Bronchial epithelial cell (primary cell): Measurements from ENCODE around the gene CDK5. TPM values are rescaled to one million over a fixed set of nuclear protein-coding genes. Genes with fewer than 3 reads are reported as not detected.

Source experiments
- DNase-seq: peaks from one replicate; pipeline ENCODE4 v3.0.0-alpha.2; 2010; ENCODE audit warnings: low read depth
- FAIRE-seq: peaks from 2 replicates; lab custom pipeline; 2011; peaks lifted over from hg19 to GRCh38; lab: Jason Lieb, UNC
- H3K27me3 ChIP-seq: 2 replicates; pipeline ENCODE4 v1.5.1; 2011; ENCODE audit warnings: low read length; ENCODE audit not compliant: control insufficient read depth, insufficient read depth
- H3K36me3 ChIP-seq: 2 replicates; pipeline ENCODE4 v1.5.1; 2011; ENCODE audit warnings: low read length; ENCODE audit not compliant: control insufficient read depth, insufficient read depth
- H3K4me3 ChIP-seq: 2 replicates; pipeline ENCODE4 v1.5.1; 2011; ENCODE audit warnings: mild to moderate bottlenecking, low read depth, low read length, control low read depth
- total RNA-seq: library from RNA; depleted of rRNA; stranded (reverse); fragments of >200 nt; gene quantifications from 2 replicates; pipeline ENCODE4 v1.2.1, GENCODE V29; 2014
- TF ChIP-seq, protein P1 (sequence below): IDR thresholded peaks from 2 replicates; pipeline ENCODE4 v1.5.1; 2011; ENCODE audit warnings: mild to moderate bottlenecking, moderate library complexity, low read length, control low read depth, inconsistent platforms; ENCODE audit not compliant: insufficient read depth, severe bottlenecking

CDK5 gene
- total RNA-seq, 1 donor from 2014 or later, result 12.4 TPM

DNA sequence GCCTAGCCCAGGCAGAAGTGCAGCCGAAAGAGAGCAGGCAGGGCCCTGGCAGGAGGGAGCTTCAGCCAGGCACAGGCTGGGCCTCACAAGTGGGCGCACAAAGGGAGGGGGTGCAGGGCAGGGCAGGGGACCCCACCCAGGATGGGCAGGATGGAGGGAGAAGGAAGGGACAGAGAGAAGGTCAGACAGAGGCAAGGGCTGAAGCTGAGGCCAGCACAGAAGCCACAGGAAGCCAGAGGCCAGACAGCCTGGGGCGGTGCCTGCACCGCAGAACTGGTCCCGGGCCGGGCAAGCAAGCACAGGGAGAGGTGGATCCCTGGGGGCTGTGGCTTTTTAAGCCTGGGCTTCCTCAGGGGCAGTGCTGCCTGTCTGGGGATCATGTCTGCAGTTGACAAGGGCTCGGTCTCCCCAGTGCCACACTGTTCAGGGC lies 50.2 kb downstream of the CDK5 start:
- FAIRE-seq, result no peak
- TF ChIP-seq, protein P1, sequence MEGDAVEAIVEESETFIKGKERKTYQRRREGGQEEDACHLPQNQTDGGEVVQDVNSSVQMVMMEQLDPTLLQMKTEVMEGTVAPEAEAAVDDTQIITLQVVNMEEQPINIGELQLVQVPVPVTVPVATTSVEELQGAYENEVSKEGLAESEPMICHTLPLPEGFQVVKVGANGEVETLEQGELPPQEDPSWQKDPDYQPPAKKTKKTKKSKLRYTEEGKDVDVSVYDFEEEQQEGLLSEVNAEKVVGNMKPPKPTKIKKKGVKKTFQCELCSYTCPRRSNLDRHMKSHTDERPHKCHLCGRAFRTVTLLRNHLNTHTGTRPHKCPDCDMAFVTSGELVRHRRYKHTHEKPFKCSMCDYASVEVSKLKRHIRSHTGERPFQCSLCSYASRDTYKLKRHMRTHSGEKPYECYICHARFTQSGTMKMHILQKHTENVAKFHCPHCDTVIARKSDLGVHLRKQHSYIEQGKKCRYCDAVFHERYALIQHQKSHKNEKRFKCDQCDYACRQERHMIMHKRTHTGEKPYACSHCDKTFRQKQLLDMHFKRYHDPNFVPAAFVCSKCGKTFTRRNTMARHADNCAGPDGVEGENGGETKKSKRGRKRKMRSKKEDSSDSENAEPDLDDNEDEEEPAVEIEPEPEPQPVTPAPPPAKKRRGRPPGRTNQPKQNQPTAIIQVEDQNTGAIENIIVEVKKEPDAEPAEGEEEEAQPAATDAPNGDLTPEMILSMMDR, result no peak

DNA sequence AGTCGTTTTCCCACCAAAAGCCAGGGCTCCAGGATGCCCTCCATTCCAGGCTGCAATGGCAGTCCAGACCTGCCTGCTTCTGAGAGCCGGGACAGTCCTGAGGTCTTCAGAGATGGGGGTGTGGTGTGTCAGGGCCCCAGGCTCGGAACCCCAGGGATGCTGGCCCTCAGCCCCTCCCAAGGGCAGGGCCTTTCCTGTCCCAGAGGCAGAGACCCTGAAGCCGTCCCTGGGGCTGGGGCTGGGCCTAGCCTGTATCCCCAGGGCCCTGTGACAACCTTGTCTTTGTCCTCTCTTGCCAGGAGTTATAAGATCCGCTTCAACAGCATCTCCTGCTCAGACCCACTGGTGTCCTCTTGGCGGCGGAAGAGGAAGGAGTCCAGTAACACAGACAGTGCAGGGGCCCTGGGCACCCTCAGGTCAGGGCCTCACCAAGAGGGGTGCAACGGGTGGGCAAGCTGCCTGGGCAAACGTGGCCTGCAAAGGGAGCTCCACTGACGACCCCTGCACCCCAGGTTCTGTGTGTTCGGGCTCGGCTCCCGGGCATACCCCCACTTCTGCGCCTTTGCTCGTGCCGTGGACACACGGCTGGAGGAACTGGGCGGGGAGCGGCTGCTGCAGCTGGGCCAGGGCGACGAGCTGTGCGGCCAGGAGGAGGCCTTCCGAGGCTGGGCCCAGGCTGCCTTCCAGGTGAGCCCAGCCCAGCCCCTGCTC lies 51.0 kb downstream of the CDK5 start:
- DNase-seq (no peak), FAIRE-seq (no peak)
- TF ChIP-seq, protein P1, result no peak
- Histone ChIP-seq H3K4me3 (no peak overlapping the region), H3K27me3 (no peaks in the 10 kb centered on the region), H3K36me3 (no peaks in the 10 kb centered on the region)

More for the DNA sequence above, 50.2 kb downstream of the CDK5 start:
- no peaks in the 10 kb centered on the region for H3K36me3 ChIP-seq
- no peak overlapping the region for H3K4me3 ChIP-seq
- DNase-seq, result no peak
- no peaks in the 10 kb centered on the region for H3K27me3 ChIP-seq

DNA sequence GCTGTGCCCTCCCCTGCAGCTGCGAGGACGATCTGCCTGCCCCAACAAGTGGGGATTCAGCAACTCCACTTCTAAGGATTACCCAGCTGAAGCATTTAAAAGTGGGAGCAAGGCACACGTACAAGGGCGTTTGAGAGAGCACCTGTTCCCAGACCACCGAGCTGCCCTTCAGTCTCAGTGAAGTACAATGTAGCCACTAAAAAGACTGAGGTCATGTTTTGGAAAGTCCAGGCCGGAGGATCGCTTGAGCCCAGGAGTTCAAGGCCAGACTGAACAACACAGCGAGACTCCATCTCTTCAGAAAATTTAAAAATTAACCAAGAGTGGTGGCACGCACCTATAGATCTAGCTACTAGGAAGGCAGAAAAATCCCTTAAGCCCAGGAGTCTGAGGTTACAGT lies 52.1 kb downstream of the CDK5 start:
- H3K27me3 ChIP-seq, result no peaks in the 10 kb centered on the region
- FAIRE-seq (no peak), DNase-seq (no peak)
- H3K4me3 ChIP-seq, result no peak overlapping the region
- TF ChIP-seq, protein P1, result no peak
- no peaks in the 10 kb centered on the region for H3K36me3 ChIP-seq

Other genes starting within 250 kb of the CDK5 start
- gene AOC1, start 205.4 kb downstream of the CDK5 start, total RNA-seq, result under 0.01 and 2.4 TPM in 2 replicates
- under 0.01 and 0.13 TPM in 2 replicates for gene KCNH2, start 79.6 kb downstream of the CDK5 start, total RNA-seq
- gene NOS3, start 66.9 kb downstream of the CDK5 start, total RNA-seq, result under 0.01 TPM in 2 replicates
- gene ATG9B, start 33.4 kb downstream of the CDK5 start, total RNA-seq, result under 0.01 and 0.26 TPM in 2 replicates
- 20.5 and 22.4 TPM in 2 replicates for gene ABCB8, start 29.4 kb downstream of the CDK5 start, total RNA-seq
- gene ASIC3, start 9.4 kb downstream of the CDK5 start, total RNA-seq, result under 0.01 and 0.26 TPM in 2 replicates
- 33.2 and 38.9 TPM in 2 replicates for gene SLC4A2, start 1.7 kb upstream of the CDK5 start, total RNA-seq
- gene FASTK, start 22.9 kb upstream of the CDK5 start, total RNA-seq, result 51.6 and 65.8 TPM in 2 replicates
- gene TMUB1, start 25.6 kb upstream of the CDK5 start, total RNA-seq, result 9.0 and 11.6 TPM in 2 replicates
- gene AGAP3, start 28.6 kb upstream of the CDK5 start, total RNA-seq, result 52.7 and 61.1 TPM in 2 replicates
- not detected in 2 replicates for gene GBX1, start 109.8 kb upstream of the CDK5 start, total RNA-seq
- not detected in 2 replicates for gene ASB10, start 129.4 kb upstream of the CDK5 start, total RNA-seq
- not detected in 2 replicates for gene H2BK1, start 152.6 kb upstream of the CDK5 start, total RNA-seq
- 60.9 and 85.8 TPM in 2 replicates for gene ABCF2, start 169.3 kb upstream of the CDK5 start, total RNA-seq
- gene CHPF2, start 174.6 kb upstream of the CDK5 start, total RNA-seq, result 23.4 and 25.0 TPM in 2 replicates
- gene SMARCD3, start 190.8 kb upstream of the CDK5 start, total RNA-seq, result 2.1 and 4.9 TPM in 2 replicates